H1 (cell line): ENCODE data around the gene SIPA1L3. TPM values are rescaled to one million over a fixed set of nuclear protein-coding genes. Genes with fewer than 3 reads are reported as not detected.

Experiments
- CTCF ChIA-PET: fragments of 300-600 bp; sonication (Branson Sonifier 250); formaldehyde crosslinking; loops from one replicate; lab custom pipeline; 2021; ENCODE audit not compliant: partially characterized antibody; lab: Charles Lee
- POLR2A ChIA-PET: fragments of 300-600 bp; sonication (Branson Sonifier 250); formaldehyde crosslinking; loops from one replicate; lab custom pipeline; 2021; ENCODE audit warnings: inconsistent platforms; ENCODE audit not compliant: partially characterized antibody; lab: Charles Lee
- DNase-seq, 2 experiments: peaks; one replicate each; pipeline versions ENCODE4 v3.0.0 to v3.0.0-alpha.2; 2010 to 2022; ENCODE audit warnings: low spot score in 2 of 2, low read depth in 1 of 2, mixed read lengths in 1 of 2
- FAIRE-seq: peaks from 2 replicates; lab custom pipeline; 2011; peaks lifted over from hg19 to GRCh38; lab: Jason Lieb, UNC
- H2AFZ ChIP-seq: 2 replicates; pipeline ENCODE4 v1.8.1; 2012; ENCODE audit warnings: low read length, inconsistent platforms
- H2AK5ac ChIP-seq: 2 replicates; pipeline ENCODE4 v1.6.1; 2013; ENCODE audit warnings: low read depth, low read length
- H2BK120ac ChIP-seq: replicated peaks from 2 replicates; pipeline ENCODE3; 2013; ENCODE audit warnings: low read depth, low read length, inconsistent platforms
- H2BK12ac ChIP-seq: 2 replicates; pipeline ENCODE4 v1.6.1; 2013; ENCODE audit warnings: low read depth, low read length
- H2BK15ac ChIP-seq: 2 replicates; pipeline ENCODE4 v1.6.1; 2013; ENCODE audit warnings: low read length
- H2BK20ac ChIP-seq: 2 replicates; pipeline ENCODE4 v1.6.1; 2013; ENCODE audit warnings: low read length
- H2BK5ac ChIP-seq: 2 replicates; pipeline ENCODE4 v1.6.1; 2013; ENCODE audit warnings: low read depth, low read length
- H3K14ac ChIP-seq: 2 replicates; pipeline ENCODE4 v1.6.1; 2013; ENCODE audit warnings: inconsistent platforms; ENCODE audit not compliant: insufficient read length
- H3K18ac ChIP-seq: 2 replicates; pipeline ENCODE4 v1.6.1; 2013; ENCODE audit warnings: low read length; ENCODE audit errors: extremely low read depth
- H3K23ac ChIP-seq: 2 replicates; pipeline ENCODE4 v1.6.1; 2013; ENCODE audit warnings: inconsistent platforms; ENCODE audit not compliant: insufficient read length
- H3K23me2 ChIP-seq: 2 replicates; pipeline ENCODE4 v1.6.1; 2013; ENCODE audit warnings: low read depth, low read length
- H3K27ac ChIP-seq: 2 replicates; pipeline ENCODE4 v1.6.1; 2011; ENCODE audit warnings: low read depth, low read length, inconsistent platforms
- H3K27me3 ChIP-seq, 4 experiments: replicated peaks in 1 of 4; 1 replicate in 1 of 4; 2 replicates in 3 of 4; pipeline versions ENCODE4 v1.6.1 to v1.8.1; 2011 to 2013; ENCODE audit warnings: low read length in 3 of 4, mild to moderate bottlenecking in 3 of 4, inconsistent platforms in 2 of 4, mixed read lengths in 2 of 4, moderate library complexity in 1 of 4; ENCODE audit not compliant: control insufficient read depth in 3 of 4, insufficient read depth in 3 of 4; ENCODE audit errors: extremely low read depth in 1 of 4
- H3K36me3 ChIP-seq, 4 experiments: 2 replicates each; pipeline versions ENCODE4 v1.6.1 to v1.8.1; 2011 to 2013; ENCODE audit warnings: mild to moderate bottlenecking in 4 of 4, low read length in 3 of 4, moderate library complexity in 2 of 4, control low read depth in 1 of 4, inconsistent platforms in 1 of 4; ENCODE audit not compliant: insufficient read depth in 4 of 4, control insufficient read depth in 2 of 4
- H3K4ac ChIP-seq: replicated peaks from 2 replicates; pipeline ENCODE3; 2013; ENCODE audit warnings: low read length, low read depth, mixed read lengths, inconsistent platforms; ENCODE audit not compliant: insufficient read length
- H3K4me1 ChIP-seq, 4 experiments: replicated peaks in 1 of 4; 1 replicate in 1 of 4; 2 replicates in 3 of 4; pipeline versions ENCODE4 v1.6.1 to v1.8.1; 2011 to 2013; ENCODE audit warnings: low read length in 3 of 4, inconsistent platforms in 2 of 4, mixed read lengths in 1 of 4; ENCODE audit not compliant: insufficient read depth in 4 of 4, control insufficient read depth in 3 of 4
- H3K4me2 ChIP-seq, 2 experiments: 2 replicates each; pipeline versions ENCODE4 v1.6.1 to v1.8.1; 2011 to 2013; ENCODE audit warnings: low read depth in 2 of 2, low read length in 2 of 2, control low read depth in 1 of 2, inconsistent platforms in 1 of 2, mild to moderate bottlenecking in 1 of 2; ENCODE audit not compliant: insufficient read depth in 1 of 2
- H3K4me3 ChIP-seq, 4 experiments: fragments of 200-600, 300-600 bp in 1 of 4; sonication (generic), shearing (Covaris generic), sonication (Bioruptor Twin) in 1 of 4; 2 replicates each; pipeline versions ENCODE4 v1.5.1 to v1.8.1; 2011 to 2016; ENCODE audit warnings: low read length in 4 of 4, low read depth in 3 of 4, control low read depth in 2 of 4, inconsistent platforms in 2 of 4, mild to moderate bottlenecking in 2 of 4, mixed read lengths in 1 of 4, moderate library complexity in 1 of 4; ENCODE audit not compliant: insufficient read depth in 2 of 4; ENCODE audit errors: extremely low read depth in 1 of 4
- H3K56ac ChIP-seq: replicated peaks from 2 replicates; pipeline ENCODE3; 2013; ENCODE audit warnings: low read depth, mild to moderate bottlenecking, mixed read lengths, low read length, inconsistent platforms; ENCODE audit not compliant: insufficient read length
- H3K79me1 ChIP-seq: 2 replicates; pipeline ENCODE4 v1.6.1; 2013; ENCODE audit warnings: low read depth, low read length, control low read depth
- H3K79me2 ChIP-seq, 2 experiments: 2 replicates each; pipeline versions ENCODE4 v1.6.1 to v1.8.1; 2012 to 2013; ENCODE audit warnings: low read length in 2 of 2, mild to moderate bottlenecking in 2 of 2, inconsistent platforms in 1 of 2; ENCODE audit not compliant: insufficient read depth in 2 of 2, control insufficient read depth in 1 of 2
- H3K9ac ChIP-seq, 4 experiments: replicated peaks in 1 of 4; 1 replicate in 1 of 4; 2 replicates in 3 of 4; pipeline versions ENCODE4 v1.6.1 to v1.8.1; 2011 to 2013; ENCODE audit warnings: low read depth in 3 of 4, low read length in 3 of 4, control low read depth in 2 of 4, mild to moderate bottlenecking in 2 of 4, moderate library complexity in 2 of 4, inconsistent platforms in 1 of 4; ENCODE audit errors: extremely low read depth in 1 of 4
- H3K9me3 ChIP-seq, 2 experiments: 2 replicates each; pipeline versions ENCODE4 v1.6.1 to v1.8.1; 2012 to 2013; ENCODE audit warnings: mild to moderate bottlenecking in 2 of 2, moderate library complexity in 2 of 2, control low read depth in 1 of 2, inconsistent platforms in 1 of 2, low read depth in 1 of 2, low read length in 1 of 2, mixed read lengths in 1 of 2; ENCODE audit not compliant: insufficient read depth in 2 of 2
- H4K20me1 ChIP-seq, 2 experiments: replicated peaks in 1 of 2; 2 replicates each; pipeline versions ENCODE3 to v1.8.1; 2011 to 2013; ENCODE audit warnings: inconsistent platforms in 2 of 2, low read length in 2 of 2, mild to moderate bottlenecking in 1 of 2; ENCODE audit not compliant: insufficient read depth in 2 of 2, control insufficient read depth in 1 of 2
- H4K5ac ChIP-seq: 2 replicates; pipeline ENCODE4 v1.6.1; 2013; ENCODE audit warnings: low read length, low read depth, mixed read lengths, inconsistent platforms; ENCODE audit not compliant: insufficient read length
- H4K8ac ChIP-seq: 2 replicates; pipeline ENCODE4 v1.8.0; 2013; ENCODE audit warnings: mild to moderate bottlenecking, moderate library complexity, low read length, inconsistent platforms; ENCODE audit not compliant: insufficient read depth; ENCODE audit errors: extremely low read depth
- H4K91ac ChIP-seq: replicated peaks from 2 replicates; pipeline ENCODE3; 2013; ENCODE audit warnings: low read length, mixed read lengths, inconsistent platforms; ENCODE audit not compliant: insufficient read length
- BCL11A ChIP-seq, 2 experiments: IDR thresholded peaks; one replicate each; pipeline ENCODE4 v1.6.1; 2011; ENCODE audit warnings: low read depth in 2 of 2, low read length in 2 of 2, mild to moderate bottlenecking in 2 of 2
- CREB1 ChIP-seq: IDR thresholded peaks from 2 replicates; pipeline ENCODE4 v1.6.1; 2012; ENCODE audit warnings: inconsistent platforms
- CTBP2 ChIP-seq: IDR thresholded peaks from 2 replicates; pipeline ENCODE4 v1.7.0; 2011; ENCODE audit warnings: borderline replicate concordance, mild to moderate bottlenecking, moderate library complexity, mixed read lengths, low read length; ENCODE audit not compliant: insufficient read depth, insufficient read length
- MAX ChIP-seq: IDR thresholded peaks from 2 replicates; pipeline ENCODE4 v1.6.1; 2012; ENCODE audit warnings: inconsistent platforms
- POLR2AphosphoS5 ChIP-seq: IDR thresholded peaks from 2 replicates; pipeline ENCODE4 v1.6.1; 2011; ENCODE audit warnings: low read depth, low read length
- RFX5 ChIP-seq: IDR thresholded peaks from 2 replicates; pipeline ENCODE4 v1.6.1; 2011; ENCODE audit warnings: low read depth, low read length, improper control_type of control experiment, borderline replicate concordance
- SIRT6 ChIP-seq: IDR thresholded peaks from one replicate; pipeline ENCODE4 v1.7.1; 2012; ENCODE audit warnings: low read length, inconsistent platforms
- SIX5 ChIP-seq: IDR thresholded peaks from 2 replicates; pipeline ENCODE4 v1.6.1; 2011; ENCODE audit warnings: mild to moderate bottlenecking, low read depth, low read length
- SRF ChIP-seq: IDR thresholded peaks from 2 replicates; pipeline ENCODE4 v1.6.1; 2011; ENCODE audit warnings: mild to moderate bottlenecking, low read depth, low read length, moderate library complexity
- TAF7 ChIP-seq: optimal IDR thresholded peaks from 2 replicates; pipeline ENCODE3; 2011; ENCODE audit warnings: low read depth, mild to moderate bottlenecking, inconsistent platforms, low read length, moderate library complexity, borderline replicate concordance
- WGBS, 2 experiments: shearing (Covaris generic) in 1 of 2; methylation state at CpG; one replicate each; pipeline versions ENCODE4 v1.1.6 to v1.1.7; 2013 to 2015; ENCODE audit warnings: low lambda C conversion rate in 2 of 2, mixed read lengths in 2 of 2, inconsistent platforms in 1 of 2, low coverage in 1 of 2, missing lambda C conversion rate in 1 of 2; ENCODE audit not compliant: insufficient replicate concordance in 2 of 2, insufficient coverage in 1 of 2, insufficient read length in 1 of 2; ENCODE audit errors: extremely low coverage in 1 of 2, missing lambda C conversion rate in 1 of 2; 5-methylcytosine and 5-hydroxymethylcytosine counted together
- polyA plus RNA-seq, 7 experiments: library from polyadenylated mRNA; depleted of rRNA in 3 of 7; stranded (reverse) in 5 of 7; unstranded in 2 of 7; fragments of >200 nt in 5 of 7; fragments of 200-250 nt in 2 of 7; gene quantifications; 1 replicate in 5 of 7; 2 replicates in 1 of 7; 4 replicates in 1 of 7; pipeline versions ENCODE4 v1.2.1 to v1.2.3, GENCODE V29; 2011 to 2013; ENCODE audit warnings: missing spikeins in 2 of 7, mixed read lengths in 2 of 7
- total RNA-seq: library from RNA; stranded (reverse); fragmentation: NEBNext Ultra II Directional; extraction: Animal tissue kit (Norgen Biotek cat#: 25700); gene quantifications from 2 replicates; pipeline ENCODE4 v1.2.1, GENCODE V29; 2021

The SIPA1L3 gene
- total and polyA plus RNA-seq, 2 of the 8 experiments (the other 6 are each of a cell fraction or from before 2014, with no cell fraction given): 15.0 to 54.9 TPM

DNA sequence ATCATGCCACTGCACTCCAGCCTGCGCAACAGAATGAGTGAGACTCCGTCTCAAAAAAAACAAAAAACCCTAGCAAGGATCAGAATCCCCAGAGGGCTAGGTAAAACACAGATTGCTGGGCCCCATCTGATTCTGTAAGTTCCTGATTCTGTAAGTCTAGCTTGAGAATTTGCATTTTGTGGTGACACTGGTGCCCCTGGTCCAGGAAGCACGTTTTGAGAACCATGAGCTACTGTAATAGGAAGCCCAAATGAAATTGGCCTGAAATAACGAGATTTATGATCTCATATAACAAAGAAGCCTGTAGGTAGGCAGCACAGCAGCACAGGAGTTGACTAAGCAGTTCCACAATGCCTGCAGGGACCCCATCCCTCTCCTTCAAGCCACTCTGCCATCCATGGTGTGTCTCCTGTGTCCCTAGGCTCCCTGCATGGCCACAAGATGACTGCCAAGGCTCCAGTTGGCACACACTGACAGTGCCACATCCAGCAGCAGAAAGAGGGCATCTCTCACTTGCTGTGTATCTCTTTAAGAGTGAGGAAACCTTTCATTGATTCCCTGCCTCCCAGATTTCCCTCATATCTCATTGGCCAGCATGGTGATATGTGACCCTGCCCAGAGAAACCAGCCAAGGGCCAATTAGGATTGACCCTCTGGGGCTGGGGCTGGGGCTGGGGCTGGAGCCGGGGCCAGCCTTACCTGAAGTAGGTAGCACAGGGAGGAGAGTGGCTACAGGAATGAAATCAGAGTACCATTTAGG lies 21.7 kb downstream of the SIPA1L3 start:
- Histone ChIP-seq H3K36me3 (no peaks in the 10 kb centered on the region), H4K20me1 (peaks cover 0 to 4% of the 10 kb centered on the region in 2 experiments), H3K9me3 (no peaks in the 10 kb centered on the region), H3K9ac (no peak overlapping the region), H2BK5ac (peak overlapping the region; percentile 76; the same call in 1 of the 2 replicates), H3K79me1 (peaks cover 30% of the 10 kb centered on the region), H2BK20ac (0 out of 2 replicates have a peak overlapping the region, but pooled peaks have one; percentile 76), H3K4ac (no peak overlapping the region), H3K14ac (no peak overlapping the region), H3K23me2 (peaks cover 8% of the 10 kb centered on the region; the same call in 1 of the 2 replicates), H4K8ac (no peak overlapping the region), H2BK120ac (no peak overlapping the region), H3K27ac (no peak overlapping the region), H3K4me3 (peak overlapping the region in 2 of 4 experiments; percentile 5 to 27; a peak in 3 of 8 replicates), H4K91ac (no peak overlapping the region), H3K4me2 (peak overlapping the region; percentile 30 to 55), H4K5ac (no peak overlapping the region), H3K23ac (no peak overlapping the region), H3K4me1 (peaks cover 25 to 41% (median 31%) of the 10 kb centered on the region in 4 experiments), H2AFZ (no peak overlapping the region), H2BK15ac (peak overlapping the region; percentile 22; the same call in 1 of the 2 replicates), H3K27me3 (no peaks in the 10 kb centered on the region), H3K18ac (no peak overlapping the region; the same call in 1 of the 2 replicates), H3K79me2 (peaks cover 0 to 55% of the 10 kb centered on the region in 2 experiments; a peak in 3 of 4 replicates), H2BK12ac (peak overlapping the region; percentile 33; the same call in 1 of the 2 replicates), H2AK5ac (peak overlapping the region; percentile 29; the same call in 1 of the 2 replicates), H3K56ac (no peak overlapping the region)
- CTCF ChIA-PET: interaction anchor here (0.9 to 4.1 kb wide), 3 partner anchors 11 to 58 kb away, joined by 4 to 11 read pairs (median 5); no protein-coding TSS in a partner anchor
- no peak for DNase-seq
- FAIRE-seq: no peak
- no peak for TF ChIP-seq BCL11A (IDR thresholded peaks at IDR 0.05; ENCODE audit: low read depth in 2 of 2, low read length in 2 of 2)
- TF ChIP-seq SIX5: no peak
- peak; percentile 45; the same call in 1 of the 2 replicates for TF ChIP-seq RFX5
- TF ChIP-seq POLR2AphosphoS5: no peak
- TF ChIP-seq MAX: no peak
- TF ChIP-seq CREB1: no peak
- TF ChIP-seq CTBP2: peak; percentile 21
- no peak for TF ChIP-seq SIRT6
- no peak for TF ChIP-seq TAF7
- no peak for TF ChIP-seq SRF
- 64% methylated on average over 5 of the region's 5 CpGs; no CpG with 5 or more reads in 1 of the 2 experiments for WGBS, 2 experiments
- POLR2A ChIA-PET: interaction anchor here (0.8 to 2.5 kb wide), 3 partner anchors 21 to 80 kb away, joined by 3 to 9 read pairs (median 3); partner anchors contain the start of genes SIPA1L3 and WDR87
